ENCODE results near the gene TBC1D16.

GRCh38 chr17:80021600-80021999 is 14.1 kb downstream of the TBC1D16 start:
- TF ChIP-seq POLR2A (IDR thresholded peaks at IDR 0.05; ENCODE audit: low read depth, low read length) (no peak), POLR2AphosphoS5 (IDR thresholded peaks at IDR 0.05; ENCODE audit: low read depth, low read length) (no peak), TAF1 (IDR thresholded peaks at IDR 0.05; ENCODE audit: low read depth, low read length) (no peak)

All from GM12891 (cell line).